Transverse colon (tissue), 4 donors: Measurements from ENCODE around the gene NUDT13.

ENCODE experiments used
- CTCF ChIP-seq, 5 experiments: fragments of 200-600 bp in 3 of 5; fragments of 450-650 bp in 2 of 5; sonication (generic) in 3 of 5; IDR thresholded peaks; 1 replicate in 2 of 5; 2 replicates in 3 of 5; pipeline ENCODE4 v1.5.1; 2016 to 2017; ENCODE audit warnings: antibody characterized with exemption in 5 of 5, inconsistent platforms in 3 of 5, mild to moderate bottlenecking in 2 of 5, moderate library complexity in 1 of 5
- POLR2AphosphoS5 ChIP-seq, 3 donors: sonication (generic); formaldehyde crosslinking; IDR thresholded peaks; one replicate each; pipeline ENCODE4 v1.6.1; 2016; ENCODE audit warnings: antibody characterized with exemption in 3 of 3

GRCh38 chr10:73116017-73116416 lies 5.8 kb downstream of the NUDT13 start:
- TF ChIP-seq POLR2AphosphoS5 (IDR thresholded peaks at IDR 0.05), result no peak
- TF ChIP-seq CTCF (IDR thresholded peaks at IDR 0.05), result no peak
